Small intestine (tissue), 7 donors: ENCODE measurements around the gene TTC31. TPM values are rescaled to one million over a fixed set of nuclear protein-coding genes. Genes with fewer than 3 reads are reported as not detected.

ENCODE experiments used
- DNase-seq, 2 donors: peaks; one replicate each; pipeline versions ENCODE4 v3.0.0 to v3.0.0-alpha.2; 2013
- FAIRE-seq: peaks from 2 replicates; lab custom pipeline; 2012; peaks lifted over from hg19 to GRCh38; lab: Jason Lieb, UNC
- H3K27ac ChIP-seq, 3 donors: one replicate each; pipeline ENCODE4 v1.5.1; 2013; ENCODE audit warnings: low read length in 2 of 3, mild to moderate bottlenecking in 2 of 3, control low read depth in 1 of 3, inconsistent platforms in 1 of 3, low read depth in 1 of 3, moderate library complexity in 1 of 3
- H3K27me3 ChIP-seq, 3 donors: one replicate each; pipeline ENCODE4 v1.6.1; 2013; ENCODE audit warnings: low read length in 3 of 3, inconsistent platforms in 1 of 3; ENCODE audit not compliant: control insufficient read depth in 3 of 3, insufficient read depth in 3 of 3
- H3K36me3 ChIP-seq, 3 donors: one replicate each; pipeline ENCODE4 v1.6.1; 2013; ENCODE audit warnings: low read length in 3 of 3, inconsistent platforms in 1 of 3, low read depth in 1 of 3, mild to moderate bottlenecking in 1 of 3, moderate library complexity in 1 of 3; ENCODE audit not compliant: control insufficient read depth in 3 of 3, insufficient read depth in 2 of 3
- H3K4me1 ChIP-seq, 3 donors: one replicate each; pipeline ENCODE4 v1.6.1; 2013; ENCODE audit warnings: low read length in 2 of 3, inconsistent platforms in 1 of 3, low read depth in 1 of 3, mild to moderate bottlenecking in 1 of 3, moderate library complexity in 1 of 3; ENCODE audit not compliant: control insufficient read depth in 3 of 3, insufficient read depth in 2 of 3
- H3K4me3 ChIP-seq, 3 donors: one replicate each; pipeline ENCODE4 v1.5.1; 2013; ENCODE audit warnings: low read length in 3 of 3, control low read depth in 1 of 3, inconsistent platforms in 1 of 3, low read depth in 1 of 3, mild to moderate bottlenecking in 1 of 3, moderate library complexity in 1 of 3
- H3K9me3 ChIP-seq, 2 donors: one replicate each; pipeline ENCODE4 v1.6.1; 2013; ENCODE audit warnings: low read depth in 1 of 2, low read length in 1 of 2; ENCODE audit not compliant: control insufficient read depth in 2 of 2, insufficient read depth in 1 of 2
- WGBS, 3 donors: extraction: QIAGEN DNeasy Blood & Tissue Kit; methylation state at CpG; one replicate each; pipeline ENCODE4 v1.1.7; 2013; 5-methylcytosine and 5-hydroxymethylcytosine counted together
- polyA plus RNA-seq, 4 donors: library from polyadenylated mRNA; stranded (reverse) in 3 of 4; unstranded in 1 of 4; fragments of 200-250 nt in 3 of 4; fragments of 120-200 nt in 1 of 4; gene quantifications; one replicate each; pipeline versions ENCODE4 v1.2.1 to v1.2.3, GENCODE V29; 2013
- donor health status: healthy with polysubstance abuse.
- donor health status: control.
- donor health status: control.
- donor health status: Bipolar disorder and iron deficiency.
- donor health status: healthy.

The TTC31 gene
- polyA plus RNA-seq, 4 donors: 20.1 to 51.0 (median 27.1) TPM

- 3 to 6% (median 4%) methylated on average over 52 to 60 of the region's 60 CpGs for WGBS, 3 donors
- H3K27ac ChIP-seq: no peak overlapping the region
- H3K27me3 ChIP-seq: peaks cover 9 to 95% (median 49%) of the 10 kb centered on the region in 3 donors
- H3K4me1 ChIP-seq: peaks cover 0 to 13% (median 9%) of the 10 kb centered on the region in 3 donors
- FAIRE-seq (no peak), DNase-seq (peak; percentile 27 to 68)
- peaks cover 0 to 7% (median 6%) of the 10 kb centered on the region in 3 donors for H3K36me3 ChIP-seq
- peaks cover 0 to 8% of the 10 kb centered on the region in 2 donors for H3K9me3 ChIP-seq
- peak overlapping the region in 2 of 3 donors; percentile 35 for H3K4me3 ChIP-seq
These were observed 32.5 kb downstream of the TTC31 start for GRCh38 chr2:74515271-74515980.

- H3K4me1 ChIP-seq: peaks cover 0 to 13% (median 9%) of the 10 kb centered on the region in 3 donors
- H3K27ac ChIP-seq: no peak overlapping the region
- peak; percentile 65 to 78 for DNase-seq
- H3K36me3 ChIP-seq: peaks cover 0 to 7% (median 6%) of the 10 kb centered on the region in 3 donors
- FAIRE-seq: no peak
- 4 to 9% (median 9%) methylated on average over 51 to 72 of the region's 72 CpGs for WGBS, 3 donors
- peaks cover 0 to 8% of the 10 kb centered on the region in 2 donors for H3K9me3 ChIP-seq
- H3K4me3 ChIP-seq: peak overlapping the region in 2 of 3 donors; percentile 35
- H3K27me3 ChIP-seq: peaks cover 9 to 93% (median 47%) of the 10 kb centered on the region in 3 donors
These were observed 33.2 kb downstream of the TTC31 start for GRCh38 chr2:74515981-74516633.

GRCh38 chr2:74516650-74517049 is 33.8 kb downstream of the TTC31 start:
- H3K9me3 ChIP-seq: peaks cover 0 to 8% of the 10 kb centered on the region in 2 donors
- H3K4me3 ChIP-seq: peak overlapping the region in 1 of 3 donors; percentile 35
- H3K4me1 ChIP-seq: peaks cover 0 to 13% (median 9%) of the 10 kb centered on the region in 3 donors
- H3K27me3 ChIP-seq: peaks cover 9 to 87% (median 42%) of the 10 kb centered on the region in 3 donors
- no peak for FAIRE-seq
- WGBS, 3 donors: 77 to 84% (median 82%) methylated on average over 13 of the region's 13 CpGs
- DNase-seq: no peak
- peaks cover 0 to 7% (median 6%) of the 10 kb centered on the region in 3 donors for H3K36me3 ChIP-seq
- no peak overlapping the region for H3K27ac ChIP-seq

GRCh38 chr2:74522516-74522915 is 39.6 kb downstream of the TTC31 start:
- H3K27ac ChIP-seq: no peak overlapping the region
- WGBS, 3 donors: 82 to 89% (median 85%) methylated on average over 3 of the region's 3 CpGs
- H3K4me3 ChIP-seq: no peak overlapping the region
- FAIRE-seq (no peak), DNase-seq (no peak)
- peaks cover 0 to 30% (median 7%) of the 10 kb centered on the region in 3 donors for H3K27me3 ChIP-seq
- H3K9me3 ChIP-seq: peaks cover 0 to 6% of the 10 kb centered on the region in 2 donors
- H3K4me1 ChIP-seq: peaks cover 0 to 10% (median 0%) of the 10 kb centered on the region in 3 donors
- H3K36me3 ChIP-seq: peaks cover 0 to 31% (median 15%) of the 10 kb centered on the region in 3 donors

- no peak overlapping the region for H3K4me3 ChIP-seq
- no peak for FAIRE-seq
- 88 to 94% (median 91%) methylated on average over 9 of the region's 9 CpGs for WGBS, 3 donors
- H3K27ac ChIP-seq: no peak overlapping the region
- H3K9me3 ChIP-seq: peaks cover 0 to 6% of the 10 kb centered on the region in 2 donors
- peaks cover 0 to 16% (median 0%) of the 10 kb centered on the region in 3 donors for H3K27me3 ChIP-seq
- peaks cover 3 to 43% (median 14%) of the 10 kb centered on the region in 3 donors for H3K36me3 ChIP-seq
- DNase-seq: no peak
- H3K4me1 ChIP-seq: peaks cover 0 to 18% (median 5%) of the 10 kb centered on the region in 3 donors
These were observed 41.1 kb downstream of the TTC31 start for GRCh38 chr2:74524005-74524404.

- Histone ChIP-seq H3K4me1 (peaks cover 0 to 18% (median 5%) of the 10 kb centered on the region in 3 donors), H3K4me3 (peak overlapping the region in 2 of 3 donors; percentile 28 to 31), H3K27me3 (peaks cover 0 to 7% (median 0%) of the 10 kb centered on the region in 3 donors), H3K36me3 (peaks cover 3 to 39% (median 12%) of the 10 kb centered on the region in 3 donors), H3K9me3 (peaks cover 0 to 6% of the 10 kb centered on the region in 2 donors), H3K27ac (peak overlapping the region in 2 of 3 donors; percentile 57 to 73)
- FAIRE-seq (no peak), DNase-seq (no peak)
- 92 to 95% (median 93%) methylated on average over 10 of the region's 10 CpGs for WGBS, 3 donors
These were observed 42.3 kb downstream of the TTC31 start for GRCh38 chr2:74524955-74525716.

- 36 to 71% (median 49%) methylated on average over 11 of the region's 11 CpGs for WGBS, 3 donors
- H3K27ac ChIP-seq: peak within 1 kb of the TSS; percentile 8 to 73 (median 57)
- FAIRE-seq (no peak), DNase-seq (peak; percentile 85 to 99)
- H3K4me3 ChIP-seq: peak within 1 kb of the TSS in 2 of 3 donors; percentile 28 to 31
- peaks cover 0 to 23% (median 5%) of the 10 kb centered on the region in 3 donors for H3K4me1 ChIP-seq
- no peaks in the 10 kb centered on the region for H3K27me3 ChIP-seq
- peaks cover 3 to 39% (median 12%) of the 10 kb centered on the region in 3 donors for H3K36me3 ChIP-seq
- H3K9me3 ChIP-seq: peaks cover 0 to 6% of the 10 kb centered on the region in 2 donors
These were observed 43.1 kb downstream of the TTC31 start, which contains the start of gene DQX1 for GRCh38 chr2:74525717-74526648. Gene DQX1 (minus strand): TSS chr2:74526231. CDS start chr2:74525729, 502 bp downstream.
